ENCODE data around the gene STMN3. TPM values are rescaled to one million over a fixed set of nuclear protein-coding genes. Genes with fewer than 3 reads are reported as not detected.
"Not testable (repeated sequence)": the region's sequence is repeated elsewhere in the genome, so short reads cannot be mapped to it uniquely, and the experiment has no call there.

STMN3 gene
- total RNA-seq, 1 donor from 2014 or later = 4.3 TPM

- DNase-seq = peak; percentile 86
- intact Hi-C loops (cut with DNase I) = no loop called here
- ATAC-seq (ENCODE audit: poor library complexity) = peak; percentile 60
Measured at GRCh38 chr20:63626424-63627128, 26.6 kb downstream of the STMN3 start, which contains the start of gene GMEB2. Gene GMEB2, minus strand, starts transcription at chr20:63627101. Its CDS starts 7,704 bp downstream, at chr20:63619397.

- intact Hi-C loops (cut with DNase I) = no loop called here
- ATAC-seq (ENCODE audit: poor library complexity) = no peak
- peak; percentile 47 for DNase-seq
Measured at GRCh38 chr20:63625771-63626423, 27.3 kb downstream of the STMN3 start.

- intact Hi-C loops (cut with DNase I) = no loop called here
- DNase-seq (peak; percentile 23), ATAC-seq (ENCODE audit: poor library complexity) (no peak)
Measured at GRCh38 chr20:63624486-63624885, 28.7 kb downstream of the STMN3 start.

GRCh38 chr20:63622732-63623131 is 30.5 kb downstream of the STMN3 start:
- DNase-seq (peak; percentile 35), ATAC-seq (ENCODE audit: poor library complexity) (no peak)
- intact Hi-C loops (cut with DNase I) = no loop called here

GRCh38 chr20:63622096-63622495 is 31.1 kb downstream of the STMN3 start:
- intact Hi-C loops (cut with DNase I) = no loop called here
- DNase-seq (peak; percentile 5), ATAC-seq (ENCODE audit: poor library complexity) (no peak)

- ATAC-seq (ENCODE audit: poor library complexity) (no peak), DNase-seq (peak; percentile 10)
- intact Hi-C loops (cut with DNase I) = no loop called here
Measured at GRCh38 chr20:63620991-63621390, 32.2 kb downstream of the STMN3 start.

- ATAC-seq (ENCODE audit: poor library complexity) (no peak), DNase-seq (peak; percentile 24)
- intact Hi-C loops (cut with DNase I) = no loop called here
Measured at GRCh38 chr20:63619505-63619904, 33.7 kb downstream of the STMN3 start.

- intact Hi-C loops (cut with DNase I) = no loop called here
- DNase-seq = peak; percentile 31
Measured at GRCh38 chr20:63619086-63619485, 34.1 kb downstream of the STMN3 start.

GRCh38 chr20:63618291-63618980 is 34.8 kb downstream of the STMN3 start:
- peak; percentile 13 for DNase-seq
- ATAC-seq (ENCODE audit: poor library complexity) = no peak
- intact Hi-C loops (cut with DNase I) = no loop called here

More at GRCh38 chr20:63619086-63619485, 34.1 kb downstream of the STMN3 start:
- no peak for ATAC-seq (ENCODE audit: poor library complexity)

GRCh38 chr20:63617876-63618265 is 35.4 kb downstream of the STMN3 start:
- ATAC-seq (ENCODE audit: poor library complexity) = no peak
- intact Hi-C loops (cut with DNase I) = no loop called here
- DNase-seq = peak; percentile 14

- ATAC-seq (ENCODE audit: poor library complexity) (no peak), DNase-seq (peak; percentile 33)
- intact Hi-C loops (cut with DNase I) = no loop called here
Measured at GRCh38 chr20:63617092-63617875, 35.9 kb downstream of the STMN3 start.

GRCh38 chr20:63613863-63614594 is 39.2 kb downstream of the STMN3 start:
- intact Hi-C loops (cut with DNase I) = loop anchor here (5.0 kb wide), 1 partner anchor 77 kb away; the partner anchor contains the start of gene PTK6

GRCh38 chr20:63612276-63612931 is 40.8 kb downstream of the STMN3 start:
- DNase-seq (peak; percentile 32), ATAC-seq (ENCODE audit: poor library complexity) (peak; percentile 29)

More at GRCh38 chr20:63613863-63614594, 39.2 kb downstream of the STMN3 start:
- peak; percentile 40 for DNase-seq
- ATAC-seq (ENCODE audit: poor library complexity) = not testable (repeated sequence)

GRCh38 chr20:63611646-63612045 is 41.6 kb downstream of the STMN3 start:
- DNase-seq (no peak), ATAC-seq (ENCODE audit: poor library complexity) (no peak)
- intact Hi-C loops (cut with DNase I) = loop anchor here (5.0 kb wide), 1 partner anchor 74 kb away; the partner anchor contains the start of gene PTK6

More at GRCh38 chr20:63612276-63612931, 40.8 kb downstream of the STMN3 start:
- intact Hi-C loops (cut with DNase I) = loop anchor here (5.0 kb wide), 1 partner anchor 75 kb away; the partner anchor contains the start of gene PTK6

GRCh38 chr20:63610581-63611435 is 42.4 kb downstream of the STMN3 start:
- ATAC-seq (ENCODE audit: poor library complexity) (no peak), DNase-seq (peak; percentile 24)
- intact Hi-C loops (cut with DNase I) = loop anchor here (5.0 kb wide), 1 partner anchor 74 kb away; the partner anchor contains the start of gene PTK6

GRCh38 chr20:63606686-63607085 is 46.5 kb downstream of the STMN3 start:
- intact Hi-C loops (cut with DNase I) = no loop called here
- ATAC-seq (ENCODE audit: poor library complexity) = no peak

More at GRCh38 chr20:63606686-63607085, 46.5 kb downstream of the STMN3 start:
- no peak for DNase-seq
